ENCODE measurements around the gene ALKBH3. TPM values are rescaled to one million over a fixed set of nuclear protein-coding genes. Genes with fewer than 3 reads are reported as not detected.

The ALKBH3 gene
- total RNA-seq, 1 experiment from 2014 or later = 76.6 TPM

- peak; percentile 81 for DNase-seq (ENCODE audit: low spot score)
Observed at GRCh38 chr11:43937434-43938411, 57.1 kb downstream of the ALKBH3 start.

GRCh38 chr11:43941257-43941994, 60.8 kb downstream of the ALKBH3 start:
- DNase-seq (ENCODE audit: low spot score) = no peak

GRCh38 chr11:43942662-43943371, 62.2 kb downstream of the ALKBH3 start:
- DNase-seq (ENCODE audit: low spot score) = no peak

- DNase-seq (ENCODE audit: low spot score) = no peak
Observed at GRCh38 chr11:43943372-43943930, 62.8 kb downstream of the ALKBH3 start.

- DNase-seq (ENCODE audit: low spot score) = peak; percentile 39
Observed at GRCh38 chr11:43943931-43944751, 63.5 kb downstream of the ALKBH3 start.

GRCh38 chr11:43944761-43945311, 64.2 kb downstream of the ALKBH3 start:
- peak; percentile 43 for DNase-seq (ENCODE audit: low spot score)

- no peak for DNase-seq (ENCODE audit: low spot score)
Observed at GRCh38 chr11:43947003-43947500, 66.4 kb downstream of the ALKBH3 start.

- no peak for DNase-seq (ENCODE audit: low spot score)
Observed at GRCh38 chr11:43947815-43948214, 67.2 kb downstream of the ALKBH3 start.

GRCh38 chr11:43948341-43949225, 68.0 kb downstream of the ALKBH3 start:
- no peak for DNase-seq (ENCODE audit: low spot score)

- no peak for DNase-seq (ENCODE audit: low spot score)
Observed at GRCh38 chr11:43950311-43950855, 69.8 kb downstream of the ALKBH3 start.

- DNase-seq (ENCODE audit: low spot score) = no peak
Observed at GRCh38 chr11:43951231-43951630, 70.6 kb downstream of the ALKBH3 start.

- DNase-seq (ENCODE audit: low spot score) = no peak
Observed at GRCh38 chr11:43952020-43952400, 71.4 kb downstream of the ALKBH3 start.

- DNase-seq (ENCODE audit: low spot score) = no peak
Observed at GRCh38 chr11:43952401-43953342, 72.0 kb downstream of the ALKBH3 start.

- no peak for DNase-seq (ENCODE audit: low spot score)
Observed at GRCh38 chr11:43953521-43953920, 72.9 kb downstream of the ALKBH3 start.

GRCh38 chr11:43954241-43954640, 73.6 kb downstream of the ALKBH3 start:
- no peak for DNase-seq (ENCODE audit: low spot score)

GRCh38 chr11:43955381-43956118, 74.9 kb downstream of the ALKBH3 start:
- DNase-seq (ENCODE audit: low spot score) = peak; percentile 45

- DNase-seq (ENCODE audit: low spot score) = no peak
Observed at GRCh38 chr11:43957571-43957970, 76.9 kb downstream of the ALKBH3 start.
